A673 (cell line): Measurements from ENCODE around the gene TNFRSF11A. TPM values are rescaled to one million over a fixed set of nuclear protein-coding genes. Genes with fewer than 3 reads are reported as not detected.

Source experiments
- BruUV-seq: library from RNA; stranded (reverse); fragments of 400-500 nt; replicated peaks from 2 replicates; lab custom pipeline; 2021; lab: Mats Ljungman, UMichigan
- CTCF ChIA-PET: fragments of 300-600 bp; sonication (Branson Sonifier 250); formaldehyde crosslinking; loops from one replicate; lab custom pipeline; 2022; ENCODE audit warnings: antibody characterized with exemption; lab: Charles Lee
- POLR2A ChIA-PET: fragments of 300-600 bp; sonication (Branson Sonifier 250); formaldehyde crosslinking; loops from one replicate; lab custom pipeline; 2022; ENCODE audit warnings: antibody characterized with exemption; ENCODE audit not compliant: low non-redundant PET; lab: Charles Lee
- DNase-seq: peaks from one replicate; pipeline ENCODE4 v3.0.0-alpha.2; 2015; ENCODE audit warnings: low spot score
- H3K27ac ChIP-seq: fragments of 200-600 bp; sonication (generic); 2 replicates; pipeline ENCODE4 v1.5.1; 2016; ENCODE audit warnings: mixed run types, low read depth, mild to moderate bottlenecking, mixed read lengths, antibody characterized with exemption, low read length; ENCODE audit not compliant: poor library complexity, severe bottlenecking
- H3K27me3 ChIP-seq: fragments of 200-600 bp; sonication (generic); replicated peaks from 2 replicates; pipeline ENCODE4 v1.6.1; 2017; ENCODE audit warnings: mixed run types, low read depth, mild to moderate bottlenecking, mixed read lengths, antibody characterized with exemption, low read length; ENCODE audit not compliant: insufficient read depth, poor library complexity
- H3K36me3 ChIP-seq: fragments of 200-600 bp; sonication (generic); 2 replicates; pipeline ENCODE4 v1.6.1; 2016; ENCODE audit warnings: mixed run types, mild to moderate bottlenecking, mixed read lengths, antibody characterized with exemption, low read length; ENCODE audit not compliant: insufficient read depth, poor library complexity, severe bottlenecking
- H3K4me1 ChIP-seq: fragments of 200-600 bp; sonication (generic); 2 replicates; pipeline ENCODE4 v1.6.1; 2017; ENCODE audit warnings: mixed run types, mild to moderate bottlenecking, mixed read lengths, antibody characterized with exemption, low read length; ENCODE audit not compliant: insufficient read depth, poor library complexity, severe bottlenecking
- H3K4me3 ChIP-seq: fragments of 200-600 bp; sonication (generic); 2 replicates; pipeline ENCODE4 v1.5.1; 2016; ENCODE audit warnings: low read depth, mixed run types, mild to moderate bottlenecking, mixed read lengths, low read length; ENCODE audit not compliant: poor library complexity, severe bottlenecking
- H3K9me3 ChIP-seq: fragments of 200-600 bp; sonication (generic); 2 replicates; pipeline ENCODE4 v1.6.1; 2016; ENCODE audit warnings: mixed run types, low read depth, mild to moderate bottlenecking, mixed read lengths, antibody characterized with exemption, low read length; ENCODE audit not compliant: poor library complexity, severe bottlenecking
- CTCF ChIP-seq: fragments of 300-800, 200-600 bp; sonication (generic); conservative IDR thresholded peaks from 2 replicates; pipeline ENCODE4 v1.5.1; 2017; ENCODE audit warnings: low read depth, mild to moderate bottlenecking, antibody characterized with exemption, low read length, moderate library complexity, mixed read lengths
- EZH2 ChIP-seq: fragments of 200-600 bp; sonication (generic); IDR thresholded peaks from 2 replicates; pipeline ENCODE4 v1.6.1; 2017; ENCODE audit warnings: borderline replicate concordance, low read depth, mild to moderate bottlenecking, mixed read lengths, antibody characterized with exemption, low read length; ENCODE audit not compliant: poor library complexity, severe bottlenecking
- intact Hi-C: fragments of 100-400 bp; cut with micrococcal nuclease; formaldehyde crosslinking; loops from one replicate; pipeline ENCODE4 v1.10.0; 2022; ENCODE audit not compliant: unreplicated experiment
- total RNA-seq: library from RNA; stranded (reverse); gene quantifications from 2 replicates; pipeline ENCODE4 v1.2.3, GENCODE V29; 2021

Gene TNFRSF11A
- total RNA-seq, 1 experiment from 2014 or later: 0.37 TPM

- no TSS peak for BruUV-seq
- POLR2A ChIA-PET: no interaction called here
- no peak for DNase-seq
- Histone ChIP-seq H3K4me3 (no peak overlapping the region), H3K36me3 (no peaks in the 10 kb centered on the region), H3K4me1 (no peaks in the 10 kb centered on the region), H3K27me3 (no peaks in the 10 kb centered on the region), H3K27ac (no peak overlapping the region), H3K9me3 (no peaks in the 10 kb centered on the region)
- TF ChIP-seq CTCF (no peak), EZH2 (no peak)
- CTCF ChIA-PET: no interaction called here
- intact Hi-C loops: no loop called here
Observed at GRCh38 chr18:62357079-62357719, 32.1 kb downstream of the TNFRSF11A start.

- TF ChIP-seq EZH2 (no peak), CTCF (no peak)
- Histone ChIP-seq H3K27me3 (no peaks in the 10 kb centered on the region), H3K27ac (no peak overlapping the region), H3K4me3 (no peak overlapping the region), H3K9me3 (no peaks in the 10 kb centered on the region), H3K4me1 (no peaks in the 10 kb centered on the region), H3K36me3 (no peaks in the 10 kb centered on the region)
- ChIA-PET POLR2A (no interaction called here), CTCF (interaction anchor here (0.7 kb wide), 1 partner anchor 1602 kb away, joined by 4 read pairs; no protein-coding TSS in a partner anchor)
- intact Hi-C loops: no loop called here
- BruUV-seq: no TSS peak
- no peak for DNase-seq
Observed at GRCh38 chr18:62360805-62361204, 35.7 kb downstream of the TNFRSF11A start.

GRCh38 chr18:62361288-62361687 lies 36.2 kb downstream of the TNFRSF11A start:
- CTCF ChIA-PET: no interaction called here

More at GRCh38 chr18:62361288-62361687, 36.2 kb downstream of the TNFRSF11A start:
- TF ChIP-seq EZH2: no peak
- no peak for TF ChIP-seq CTCF
- H3K4me1 ChIP-seq: no peaks in the 10 kb centered on the region
- no TSS peak for BruUV-seq
- no peaks in the 10 kb centered on the region for H3K9me3 ChIP-seq
- intact Hi-C loops: no loop called here
- POLR2A ChIA-PET: no interaction called here
- H3K36me3 ChIP-seq: no peaks in the 10 kb centered on the region
- H3K27ac ChIP-seq: no peak overlapping the region
- H3K27me3 ChIP-seq: no peaks in the 10 kb centered on the region
- H3K4me3 ChIP-seq: no peak overlapping the region
- no peak for DNase-seq
